SKM-1 treated with dmso at 0.1 percent for 144 hours (cell line): ENCODE measurements around the gene NEURL2.
"Not testable (repeated sequence)": the region's sequence is repeated elsewhere in the genome, so short reads cannot be mapped to it uniquely, and the experiment has no call there.

Source experiments
- DNase-seq: peaks from one replicate; lab custom pipeline; 2025; ENCODE audit not compliant: unreplicated experiment; lab: John Stamatoyannopoulos, UW

Gene NEURL2

GRCh38 chr20:45901332-45901731 is 10.3 kb upstream of the NEURL2 start:
- DNase-seq: not testable (repeated sequence)

- DNase-seq: no peak
Observed at GRCh38 chr20:45899046-45899835, 8.2 kb upstream of the NEURL2 start.

- no peak for DNase-seq
Observed at GRCh38 chr20:45898285-45898684, 7.3 kb upstream of the NEURL2 start.

- no peak for DNase-seq
Observed at GRCh38 chr20:45897692-45898091, 6.7 kb upstream of the NEURL2 start.

GRCh38 chr20:45897289-45897688 is 6.3 kb upstream of the NEURL2 start:
- DNase-seq: no peak

- no peak for DNase-seq
Observed at GRCh38 chr20:45896641-45897161, 5.7 kb upstream of the NEURL2 start.

- no peak for DNase-seq
Observed at GRCh38 chr20:45894797-45895196, 3.8 kb upstream of the NEURL2 start.

GRCh38 chr20:45893831-45894230 is 2.8 kb upstream of the NEURL2 start:
- DNase-seq: no peak

- DNase-seq: no peak
Observed at GRCh38 chr20:45892828-45893500, 2.0 kb upstream of the NEURL2 start.

GRCh38 chr20:45892049-45892825 is 1.2 kb upstream of the NEURL2 start:
- DNase-seq: no peak

- DNase-seq: no peak
Observed at GRCh38 chr20:45890077-45890984, 677 bp downstream of the NEURL2 start.

- DNase-seq: no peak
Observed at GRCh38 chr20:45888681-45889080, 2.3 kb downstream of the NEURL2 start.

- no peak for DNase-seq
Observed at GRCh38 chr20:45887346-45887715, 3.7 kb downstream of the NEURL2 start, which contains the start of gene SPATA25. TSS of gene SPATA25 (minus strand) at chr20:45887622. CDS start at chr20:45887590, 32 bp downstream.

GRCh38 chr20:45886590-45887345 is 4.2 kb downstream of the NEURL2 start:
- no peak for DNase-seq

- no peak for DNase-seq
Observed at GRCh38 chr20:45883100-45883469, 7.9 kb downstream of the NEURL2 start.

GRCh38 chr20:45882469-45883099 is 8.4 kb downstream of the NEURL2 start:
- DNase-seq: no peak

- DNase-seq: peak; percentile 96
Observed at GRCh38 chr20:45880988-45881788, 9.8 kb downstream of the NEURL2 start, which contains the start of gene ZSWIM1. TSS of gene ZSWIM1 (plus strand) at chr20:45881227. CDS start at chr20:45882593, 1,366 bp downstream.

GRCh38 chr20:45878076-45878761 is 12.8 kb downstream of the NEURL2 start:
- DNase-seq: no peak
